PC-9 (cell line): ENCODE results near the gene NLGN1.

Source experiments
- EZH2 ChIP-seq: fragments of 200-600 bp; sonication (generic); IDR thresholded peaks from 2 replicates; pipeline ENCODE4 v1.8.0; 2017; ENCODE audit warnings: antibody characterized with exemption, low read depth
- TF ChIP-seq, protein P1 (sequence below): fragments of 200-600 bp; sonication (generic); conservative IDR thresholded peaks from 2 replicates; pipeline ENCODE4 v1.6.1; 2017; ENCODE audit warnings: mixed run types, antibody characterized with exemption, mild to moderate bottlenecking, moderate library complexity

DNA sequence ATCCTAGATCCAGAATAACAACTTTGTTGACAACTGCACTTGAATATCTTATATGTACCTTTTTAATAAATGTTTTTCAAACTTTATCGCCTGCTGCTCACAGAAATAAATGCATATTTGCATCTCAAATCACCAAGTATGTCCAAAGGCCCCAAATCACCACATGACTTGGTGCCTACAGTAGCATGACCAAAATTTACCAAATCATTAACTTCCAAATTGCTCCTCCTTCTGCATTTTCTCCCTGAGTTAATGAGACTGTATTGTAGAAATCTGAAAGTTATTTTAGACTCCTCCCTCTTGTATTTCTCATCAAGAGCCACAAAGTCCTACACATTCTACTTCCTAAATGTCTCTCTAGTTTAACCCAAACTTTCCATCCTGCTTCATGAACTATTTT is 826.1 kb downstream of the NLGN1 start:
- TF ChIP-seq, protein P1, sequence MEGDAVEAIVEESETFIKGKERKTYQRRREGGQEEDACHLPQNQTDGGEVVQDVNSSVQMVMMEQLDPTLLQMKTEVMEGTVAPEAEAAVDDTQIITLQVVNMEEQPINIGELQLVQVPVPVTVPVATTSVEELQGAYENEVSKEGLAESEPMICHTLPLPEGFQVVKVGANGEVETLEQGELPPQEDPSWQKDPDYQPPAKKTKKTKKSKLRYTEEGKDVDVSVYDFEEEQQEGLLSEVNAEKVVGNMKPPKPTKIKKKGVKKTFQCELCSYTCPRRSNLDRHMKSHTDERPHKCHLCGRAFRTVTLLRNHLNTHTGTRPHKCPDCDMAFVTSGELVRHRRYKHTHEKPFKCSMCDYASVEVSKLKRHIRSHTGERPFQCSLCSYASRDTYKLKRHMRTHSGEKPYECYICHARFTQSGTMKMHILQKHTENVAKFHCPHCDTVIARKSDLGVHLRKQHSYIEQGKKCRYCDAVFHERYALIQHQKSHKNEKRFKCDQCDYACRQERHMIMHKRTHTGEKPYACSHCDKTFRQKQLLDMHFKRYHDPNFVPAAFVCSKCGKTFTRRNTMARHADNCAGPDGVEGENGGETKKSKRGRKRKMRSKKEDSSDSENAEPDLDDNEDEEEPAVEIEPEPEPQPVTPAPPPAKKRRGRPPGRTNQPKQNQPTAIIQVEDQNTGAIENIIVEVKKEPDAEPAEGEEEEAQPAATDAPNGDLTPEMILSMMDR = no peak
- TF ChIP-seq EZH2 = no peak
